Colonic mucosa (tissue), 4 donors: ENCODE results near the gene TMC3. TPM values are rescaled to one million over a fixed set of nuclear protein-coding genes. Genes with fewer than 3 reads are reported as not detected.

Experiments used
- DNase-seq: peaks from one replicate; pipeline ENCODE4 v3.0.0-alpha.2; 2020
- H3K27ac ChIP-seq: fragments of 200-600 bp; one replicate; pipeline ENCODE4 v1.8.0; 2021
- H3K27me3 ChIP-seq: fragments of 200-600 bp; one replicate; pipeline ENCODE4 v1.8.0; 2021
- H3K36me3 ChIP-seq: fragments of 200-600 bp; one replicate; pipeline ENCODE4 v1.8.0; 2021
- H3K4me1 ChIP-seq: fragments of 200-600 bp; one replicate; pipeline ENCODE4 v1.8.0; 2021; ENCODE audit warnings: mild to moderate bottlenecking
- H3K4me3 ChIP-seq: fragments of 200-600 bp; one replicate; pipeline ENCODE4 v1.8.0; 2021
- H3K9ac ChIP-seq, 2 donors: one replicate each; pipeline ENCODE4 v1.7.0; 2013; ENCODE audit warnings: control low read depth in 2 of 2, low read depth in 2 of 2, low read length in 2 of 2
- H3K9me3 ChIP-seq: fragments of 200-600 bp; one replicate; pipeline ENCODE4 v1.8.0; 2021
- CTCF ChIP-seq: fragments of 200-600 bp; IDR thresholded peaks from one replicate; pipeline ENCODE4 v1.8.0; 2022; ENCODE audit warnings: antibody characterized with exemption, mild to moderate bottlenecking
- intact Hi-C: fragments of 100-400 bp; cut with DNase I; formaldehyde crosslinking; loops from one replicate; pipeline ENCODE4 v1.14.1; 2022
- total RNA-seq, 2 donors: library from RNA; stranded (reverse); fragmentation: NEBNext Ultra II Directional in 1 of 2; extraction: Animal tissue kit (Norgen Biotek cat#: 25700) in 1 of 2; gene quantifications; one replicate each; pipeline ENCODE4 v1.2.1, GENCODE V29; 2021
- donor health status: healthy.
- donor health status: DM: no; HTN: no; CAD: no.
- donor health status: DM: no; HTN: no; CAD: no.

Gene TMC3
- total RNA-seq, 2 donors from 2014 or later: 0.08 TPM; not detected in 1

GRCh38 chr15:81339321-81339720, 34.7 kb downstream of the TMC3 start:
- intact Hi-C loops: no loop called here
- Histone ChIP-seq H3K9ac (no peak overlapping the region), H3K27me3 (no peaks in the 10 kb centered on the region), H3K9me3 (no peaks in the 10 kb centered on the region), H3K4me1 (no peaks in the 10 kb centered on the region), H3K4me3 (no peak overlapping the region), H3K36me3 (no peaks in the 10 kb centered on the region), H3K27ac (no peak overlapping the region)
- DNase-seq: no peak
- no peak for TF ChIP-seq CTCF

- DNase-seq: no peak
- no peak overlapping the region for H3K27ac ChIP-seq
- intact Hi-C loops: no loop called here
These were observed 35.6 kb downstream of the TMC3 start for GRCh38 chr15:81338170-81339007.

GRCh38 chr15:81337713-81338157, 36.3 kb downstream of the TMC3 start:
- no peaks in the 10 kb centered on the region for H3K9me3 ChIP-seq
- intact Hi-C loops: no loop called here
- no peak overlapping the region for H3K4me3 ChIP-seq
- H3K36me3 ChIP-seq: no peaks in the 10 kb centered on the region
- H3K9ac ChIP-seq: no peak overlapping the region
- no peaks in the 10 kb centered on the region for H3K4me1 ChIP-seq
- TF ChIP-seq CTCF: no peak
- H3K27me3 ChIP-seq: no peaks in the 10 kb centered on the region
- no peak overlapping the region for H3K27ac ChIP-seq
- no peak for DNase-seq

More at GRCh38 chr15:81338170-81339007, 35.6 kb downstream of the TMC3 start:
- Histone ChIP-seq H3K4me3 (no peak overlapping the region), H3K9me3 (no peaks in the 10 kb centered on the region), H3K9ac (no peak overlapping the region), H3K36me3 (no peaks in the 10 kb centered on the region), H3K4me1 (no peaks in the 10 kb centered on the region), H3K27me3 (no peaks in the 10 kb centered on the region)
- TF ChIP-seq CTCF: no peak

GRCh38 chr15:81337241-81337640, 36.8 kb downstream of the TMC3 start:
- no peaks in the 10 kb centered on the region for H3K4me1 ChIP-seq
- no peak for DNase-seq
- no peaks in the 10 kb centered on the region for H3K9me3 ChIP-seq
- H3K27me3 ChIP-seq: no peaks in the 10 kb centered on the region
- TF ChIP-seq CTCF: no peak
- H3K36me3 ChIP-seq: no peaks in the 10 kb centered on the region
- intact Hi-C loops: no loop called here
- H3K9ac ChIP-seq: no peak overlapping the region
- no peak overlapping the region for H3K27ac ChIP-seq
- no peak overlapping the region for H3K4me3 ChIP-seq

- intact Hi-C loops: no loop called here
- Histone ChIP-seq H3K27ac (no peak overlapping the region), H3K36me3 (no peaks in the 10 kb centered on the region), H3K9ac (no peak overlapping the region), H3K27me3 (no peaks in the 10 kb centered on the region), H3K4me3 (no peak overlapping the region), H3K9me3 (no peaks in the 10 kb centered on the region), H3K4me1 (no peaks in the 10 kb centered on the region)
- DNase-seq: no peak
- peak; percentile 13 for TF ChIP-seq CTCF
These were observed 37.4 kb downstream of the TMC3 start for GRCh38 chr15:81336568-81336967.
